Measurements from ENCODE around the gene RNF44. TPM values are rescaled to one million over a fixed set of nuclear protein-coding genes. Genes with fewer than 3 reads are reported as not detected.

Gene RNF44
- total RNA-seq, 1 experiment from 2014 or later = 113 TPM

- no peaks in the 10 kb centered on the region for H3K27me3 ChIP-seq (ENCODE audit: control insufficient read depth, insufficient read depth, low read length)
- no peak overlapping the region for H3K27ac ChIP-seq (ENCODE audit: low read length)
- H3K4me3 ChIP-seq (ENCODE audit: low read depth in 2 of 2, low read length in 2 of 2) = no peak overlapping the region
- no peak for TF ChIP-seq REST (IDR thresholded peaks at IDR 0.05; ENCODE audit: insufficient read depth in 1 of 2, low read depth in 2 of 2, low read length in 1 of 2)
- DNase-seq (ENCODE audit: low read depth, low spot score) (no peak), ATAC-seq (no peak)
- CTCF ChIA-PET = interaction anchor here (0.6 kb wide), 2 partner anchors 58 to 860 kb away, joined by 6 to 16 read pairs; no protein-coding TSS in a partner anchor
- H3K36me3 ChIP-seq (ENCODE audit: control insufficient read depth, insufficient read depth, low read length) = peaks cover 19% of the 10 kb centered on the region
- no peaks in the 10 kb centered on the region for H3K9me3 ChIP-seq (ENCODE audit: control insufficient read depth, insufficient read depth, low read depth, low read length)
- H3K4me1 ChIP-seq (ENCODE audit: control insufficient read depth, insufficient read depth, low read length) = peaks cover under 1% of the 10 kb centered on the region; the same call in 1 of the 2 replicates
- POLR2A ChIA-PET = no interaction called here
- in situ Hi-C loops (cut with HindIII; ENCODE audit: low pct_unique_long_range_greater_than_20kb, low sequenced_read_pairs) = no loop called here
- BruUV-seq (replicated peaks) = TSS peak; percentile 52
- intact Hi-C loops (cut with micrococcal nuclease; ENCODE audit: unreplicated experiment) = no loop called here
Measured at GRCh38 chr5:176485176-176485575, 52.0 kb downstream of the RNF44 start.

DNA sequence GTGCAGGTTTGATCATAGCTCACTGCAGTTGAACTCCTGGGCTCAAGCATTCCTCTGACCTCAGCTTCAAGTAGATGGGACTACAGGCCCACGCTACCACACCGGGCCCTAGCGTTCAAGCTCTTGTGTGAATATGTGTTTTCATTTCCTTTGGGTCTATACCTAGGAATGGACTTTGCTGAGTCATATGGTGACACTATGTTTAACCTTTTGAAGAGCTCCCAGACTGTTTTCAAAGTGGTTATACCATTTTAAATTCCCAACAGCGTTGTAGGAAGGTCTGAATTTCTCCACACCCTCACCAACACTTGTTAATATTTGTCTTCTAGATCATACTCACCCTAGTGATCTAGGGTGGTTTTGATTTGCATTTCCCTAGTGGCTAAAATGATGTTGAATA, 55.5 kb downstream of the RNF44 start:
- DNase-seq (ENCODE audit: low read depth, low spot score) (no peak), ATAC-seq (peak; percentile 57)
- H3K27me3 ChIP-seq (ENCODE audit: control insufficient read depth, insufficient read depth, low read length) = no peaks in the 10 kb centered on the region
- no TSS peak for BruUV-seq (replicated peaks)
- CTCF ChIA-PET = no interaction called here
- H3K27ac ChIP-seq (ENCODE audit: low read length) = no peak overlapping the region
- H3K4me3 ChIP-seq (ENCODE audit: low read depth in 2 of 2, low read length in 2 of 2) = no peak overlapping the region
- TF ChIP-seq, protein P1, sequence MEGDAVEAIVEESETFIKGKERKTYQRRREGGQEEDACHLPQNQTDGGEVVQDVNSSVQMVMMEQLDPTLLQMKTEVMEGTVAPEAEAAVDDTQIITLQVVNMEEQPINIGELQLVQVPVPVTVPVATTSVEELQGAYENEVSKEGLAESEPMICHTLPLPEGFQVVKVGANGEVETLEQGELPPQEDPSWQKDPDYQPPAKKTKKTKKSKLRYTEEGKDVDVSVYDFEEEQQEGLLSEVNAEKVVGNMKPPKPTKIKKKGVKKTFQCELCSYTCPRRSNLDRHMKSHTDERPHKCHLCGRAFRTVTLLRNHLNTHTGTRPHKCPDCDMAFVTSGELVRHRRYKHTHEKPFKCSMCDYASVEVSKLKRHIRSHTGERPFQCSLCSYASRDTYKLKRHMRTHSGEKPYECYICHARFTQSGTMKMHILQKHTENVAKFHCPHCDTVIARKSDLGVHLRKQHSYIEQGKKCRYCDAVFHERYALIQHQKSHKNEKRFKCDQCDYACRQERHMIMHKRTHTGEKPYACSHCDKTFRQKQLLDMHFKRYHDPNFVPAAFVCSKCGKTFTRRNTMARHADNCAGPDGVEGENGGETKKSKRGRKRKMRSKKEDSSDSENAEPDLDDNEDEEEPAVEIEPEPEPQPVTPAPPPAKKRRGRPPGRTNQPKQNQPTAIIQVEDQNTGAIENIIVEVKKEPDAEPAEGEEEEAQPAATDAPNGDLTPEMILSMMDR (IDR thresholded peaks at IDR 0.05) = no peak
- no peak for TF ChIP-seq POLR2AphosphoS5 (IDR thresholded peaks at IDR 0.05; ENCODE audit: low read depth, low read length)
- TF ChIP-seq SIN3A (IDR thresholded peaks at IDR 0.05; ENCODE audit: borderline replicate concordance, insufficient read depth, low read depth, low read length) = no peak
- no peak for TF ChIP-seq REST (IDR thresholded peaks at IDR 0.05; ENCODE audit: insufficient read depth in 1 of 2, low read depth in 2 of 2, low read length in 1 of 2)
- TF ChIP-seq TCF7L2 (IDR thresholded peaks at IDR 0.05; ENCODE audit: low read depth, low read length) = no peak
- in situ Hi-C loops (cut with HindIII; ENCODE audit: low pct_unique_long_range_greater_than_20kb, low sequenced_read_pairs) (no loop called here), intact Hi-C loops (cut with micrococcal nuclease; ENCODE audit: unreplicated experiment) (no loop called here)
- H3K36me3 ChIP-seq (ENCODE audit: control insufficient read depth, insufficient read depth, low read length) = peaks cover 11% of the 10 kb centered on the region
- POLR2A ChIA-PET = no interaction called here
- no peaks in the 10 kb centered on the region for H3K9me3 ChIP-seq (ENCODE audit: control insufficient read depth, insufficient read depth, low read depth, low read length)
- H3K4me1 ChIP-seq (ENCODE audit: control insufficient read depth, insufficient read depth, low read length) = no peaks in the 10 kb centered on the region

Other genes with a start within 250 kb of the RNF44 start
- 92.3 TPM for gene KIAA1191, start 175.6 kb downstream of the RNF44 start, total RNA-seq (2021; ENCODE audit: unreplicated experiment)
- 2.0 TPM for gene ARL10, start 171.9 kb downstream of the RNF44 start, total RNA-seq (2021; ENCODE audit: unreplicated experiment)
- gene NOP16, start 148.8 kb downstream of the RNF44 start, total RNA-seq (2021; ENCODE audit: unreplicated experiment) = 76.2 TPM
- gene HIGD2A, start 148.7 kb downstream of the RNF44 start, total RNA-seq (2021; ENCODE audit: unreplicated experiment) = 162 TPM
- 124 TPM for gene CLTB, start 120.9 kb downstream of the RNF44 start, total RNA-seq (2021; ENCODE audit: unreplicated experiment)
- gene FAF2, start 89.0 kb downstream of the RNF44 start, total RNA-seq (2021; ENCODE audit: unreplicated experiment) = 86.6 TPM
- gene CDHR2, start 11.9 kb upstream of the RNF44 start, total RNA-seq (2021; ENCODE audit: unreplicated experiment) = 0.72 TPM
- gene GPRIN1, start 72.8 kb upstream of the RNF44 start, total RNA-seq (2021; ENCODE audit: unreplicated experiment) = 18.9 TPM
- gene SNCB, start 93.1 kb upstream of the RNF44 start, total RNA-seq (2021; ENCODE audit: unreplicated experiment) = 0.77 TPM
- gene EIF4E1B, start 93.3 kb upstream of the RNF44 start, total RNA-seq (2021; ENCODE audit: unreplicated experiment) = not detected
- gene TSPAN17, start 110.1 kb upstream of the RNF44 start, total RNA-seq (2021; ENCODE audit: unreplicated experiment) = 64.7 TPM